Neuronal stem cell (in vitro differentiated cells): ENCODE measurements around the gene LAMB4.

ENCODE experiments used
- DNase-seq: peaks from one replicate; pipeline ENCODE4 v3.0.0-alpha.2; 2013; ENCODE audit warnings: low spot score
- H2AFZ ChIP-seq: one replicate; pipeline ENCODE4 v1.6.1; 2013; ENCODE audit warnings: mild to moderate bottlenecking, low read length, inconsistent platforms
- H2AK5ac ChIP-seq: 2 replicates; pipeline ENCODE4 v1.6.1; 2013; ENCODE audit warnings: low read depth, mild to moderate bottlenecking, inconsistent platforms, low read length, moderate library complexity, mixed read lengths
- H2BK120ac ChIP-seq: 2 replicates; pipeline ENCODE4 v1.6.1; 2013; ENCODE audit warnings: low read depth, mild to moderate bottlenecking, inconsistent platforms, low read length, moderate library complexity, mixed read lengths
- H2BK12ac ChIP-seq: one replicate; pipeline ENCODE4 v1.6.1; 2013; ENCODE audit warnings: low read length, inconsistent platforms
- H2BK15ac ChIP-seq: 2 replicates; pipeline ENCODE4 v1.6.1; 2013; ENCODE audit warnings: mild to moderate bottlenecking, low read length, inconsistent platforms, mixed read lengths
- H2BK5ac ChIP-seq: one replicate; pipeline ENCODE4 v1.6.1; 2013; ENCODE audit warnings: inconsistent platforms, mild to moderate bottlenecking, low read length, moderate library complexity
- H3K14ac ChIP-seq: one replicate; pipeline ENCODE4 v1.6.1; 2013; ENCODE audit warnings: low read length, inconsistent platforms
- H3K18ac ChIP-seq: 2 replicates; pipeline ENCODE4 v1.6.1; 2013; ENCODE audit warnings: low read length, inconsistent platforms
- H3K23ac ChIP-seq: 2 replicates; pipeline ENCODE4 v1.6.1; 2013; ENCODE audit warnings: low read depth, mild to moderate bottlenecking, mixed read lengths, low read length, inconsistent platforms; ENCODE audit not compliant: poor library complexity
- H3K27ac ChIP-seq: replicated peaks from 3 replicates; pipeline ENCODE4 v1.5.1; 2013; ENCODE audit warnings: low read length, inconsistent platforms
- H3K27me3 ChIP-seq, 3 experiments: 2 replicates each; pipeline ENCODE4 v1.6.1; 2013; ENCODE audit warnings: low read length in 3 of 3, mild to moderate bottlenecking in 2 of 3, inconsistent platforms in 1 of 3, low read depth in 1 of 3, mixed read lengths in 1 of 3, moderate library complexity in 1 of 3; ENCODE audit not compliant: control insufficient read depth in 3 of 3, insufficient read depth in 3 of 3
- H3K36me3 ChIP-seq, 2 donors: replicated peaks in 1 of 2; 2 replicates each; pipeline ENCODE4 v1.6.1; 2013; ENCODE audit warnings: low read length in 2 of 2; ENCODE audit not compliant: control insufficient read depth in 2 of 2, insufficient read depth in 2 of 2
- H3K4ac ChIP-seq: 2 replicates; pipeline ENCODE4 v1.6.1; 2013; ENCODE audit warnings: inconsistent platforms, mild to moderate bottlenecking, low read length, moderate library complexity
- H3K4me1 ChIP-seq, 2 donors: 1 replicate in 1 of 2; 2 replicates in 1 of 2; pipeline ENCODE4 v1.6.1; 2013; ENCODE audit warnings: low read length in 2 of 2, low read depth in 1 of 2; ENCODE audit not compliant: control insufficient read depth in 2 of 2, insufficient read depth in 1 of 2
- H3K4me2 ChIP-seq: one replicate; pipeline ENCODE4 v1.6.1; 2013; ENCODE audit warnings: mild to moderate bottlenecking, low read length, inconsistent platforms; ENCODE audit not compliant: insufficient read depth, poor library complexity, severe bottlenecking
- H3K4me3 ChIP-seq, 2 donors: 2 replicates each; pipeline ENCODE4 v1.5.1; 2013; ENCODE audit warnings: low read length in 2 of 2, mild to moderate bottlenecking in 2 of 2, inconsistent platforms in 1 of 2, moderate library complexity in 1 of 2
- H3K79me1 ChIP-seq: one replicate; pipeline ENCODE4 v1.6.1; 2013; ENCODE audit warnings: low read depth, mild to moderate bottlenecking, inconsistent platforms, low read length, moderate library complexity
- H3K9ac ChIP-seq: one replicate; pipeline ENCODE4 v1.6.1; 2013; ENCODE audit warnings: mild to moderate bottlenecking, low read depth, low read length, inconsistent platforms; ENCODE audit not compliant: poor library complexity
- H3K9me3 ChIP-seq, 2 donors: replicated peaks in 1 of 2; 2 replicates each; pipeline versions ENCODE3 to v1.6.1; 2013; ENCODE audit warnings: low read length in 2 of 2, mild to moderate bottlenecking in 2 of 2, inconsistent platforms in 1 of 2, low read depth in 1 of 2, mixed read lengths in 1 of 2, moderate library complexity in 1 of 2; ENCODE audit not compliant: control insufficient read depth in 2 of 2, insufficient read depth in 1 of 2
- H4K8ac ChIP-seq: one replicate; pipeline ENCODE4 v1.6.1; 2013; ENCODE audit warnings: low read depth, mild to moderate bottlenecking, inconsistent platforms, low read length, moderate library complexity
- H4K91ac ChIP-seq: one replicate; pipeline ENCODE4 v1.6.1; 2013; ENCODE audit warnings: low read length, low read depth, mild to moderate bottlenecking, inconsistent platforms; ENCODE audit not compliant: poor library complexity
- WGBS, 2 donors: extraction: QIAGEN DNeasy Blood & Tissue Kit; methylation state at CpG; one replicate each; pipeline ENCODE4 v1.1.7; 2013; ENCODE audit warnings: missing lambda C conversion rate in 2 of 2, mixed read lengths in 1 of 2; ENCODE audit not compliant: insufficient read length in 2 of 2, insufficient replicate concordance in 1 of 2; ENCODE audit errors: extremely low coverage in 2 of 2; 5-methylcytosine and 5-hydroxymethylcytosine counted together

The LAMB4 gene

DNA sequence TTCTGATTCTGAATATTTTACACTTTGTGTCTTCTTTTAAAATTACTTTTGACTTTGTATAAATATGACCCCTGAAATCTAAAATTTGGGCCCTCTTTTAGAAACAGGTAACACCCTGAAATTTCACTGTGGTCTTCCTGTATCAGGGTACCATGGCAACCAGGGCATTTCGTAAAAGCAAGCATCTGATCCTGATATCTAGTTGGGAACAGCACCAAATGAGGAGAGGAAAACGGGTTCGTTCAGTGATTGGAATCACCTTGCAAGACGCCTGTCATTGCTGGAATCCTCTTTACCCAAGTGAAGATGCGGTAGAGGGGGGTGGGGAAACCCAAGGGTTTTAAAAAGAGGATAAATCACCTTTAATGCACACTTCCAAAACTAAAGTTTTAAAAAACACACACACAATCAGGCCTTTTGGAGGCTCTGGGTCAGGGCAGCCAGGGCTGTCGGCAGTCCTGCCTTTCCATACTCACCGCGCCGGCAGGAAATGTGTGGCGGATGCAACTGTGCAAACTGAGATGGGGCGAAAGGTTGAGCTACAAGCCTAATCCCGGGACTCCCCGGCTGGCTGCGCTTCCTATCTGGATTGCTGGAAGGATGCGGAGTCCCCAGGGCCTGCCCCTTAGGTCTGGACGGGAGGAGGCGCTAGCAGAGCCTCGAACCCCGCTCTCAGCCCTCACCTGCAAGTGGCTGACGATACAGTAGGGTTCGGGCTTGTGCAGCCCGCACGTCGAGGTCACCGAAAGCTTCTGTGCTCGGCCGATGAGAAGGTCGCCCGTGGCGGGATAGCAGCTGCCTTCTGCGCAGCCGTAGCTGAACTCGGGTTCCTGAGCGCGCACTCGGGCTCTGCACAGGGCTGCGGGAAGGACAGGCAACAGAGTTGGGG is 129.0 kb downstream of the LAMB4 start:
- peaks cover 4% of the 10 kb centered on the region for H3K79me1 ChIP-seq
- H2AFZ ChIP-seq: no peak overlapping the region
- peak overlapping the region; percentile 98 for H3K9ac ChIP-seq
- H3K27me3 ChIP-seq: peaks cover 0 to 22% (median 18%) of the 10 kb centered on the region in 3 experiments
- peaks cover 1 to 11% of the 10 kb centered on the region in 2 donors for H3K36me3 ChIP-seq
- peak overlapping the region; percentile 82 for H2AK5ac ChIP-seq
- no peak overlapping the region for H2BK120ac ChIP-seq
- no peak overlapping the region for H2BK5ac ChIP-seq
- peak; percentile 41 for DNase-seq
- no peak overlapping the region for H3K27ac ChIP-seq
- H3K14ac ChIP-seq: peak overlapping the region; percentile 98
- peak overlapping the region; percentile 99 for H3K18ac ChIP-seq
- H3K23ac ChIP-seq: peak overlapping the region; percentile 92
- H2BK12ac ChIP-seq: peak overlapping the region; percentile 65
- H4K91ac ChIP-seq: no peak overlapping the region
- H2BK15ac ChIP-seq: no peak overlapping the region
- peak overlapping the region; percentile 100 for H3K4me2 ChIP-seq
- H3K4me3 ChIP-seq: peak overlapping the region in 1 of 2 donors; percentile 95
- no peak overlapping the region for H3K4ac ChIP-seq
- no peak overlapping the region for H4K8ac ChIP-seq
- peaks cover 5 to 13% of the 10 kb centered on the region in 2 donors for H3K4me1 ChIP-seq
- H3K9me3 ChIP-seq: peaks cover 0 to 13% of the 10 kb centered on the region in 2 donors
- no CpG with 5 or more reads among the region's 37 CpGs for WGBS, 2 donors

GRCh38 chr7:107999779-108000560 is 130.2 kb downstream of the LAMB4 start:
- peaks cover 0 to 14% (median 12%) of the 10 kb centered on the region in 3 experiments for H3K27me3 ChIP-seq
- no peak overlapping the region for H2BK15ac ChIP-seq
- no peak overlapping the region for H2BK12ac ChIP-seq
- no peak overlapping the region for H2AK5ac ChIP-seq
- no peak overlapping the region for H3K4me3 ChIP-seq
- no peak overlapping the region for H2BK5ac ChIP-seq
- H3K4me2 ChIP-seq: no peak overlapping the region
- H3K9ac ChIP-seq: no peak overlapping the region
- peaks cover 0 to 13% of the 10 kb centered on the region in 2 donors for H3K9me3 ChIP-seq
- no peak for DNase-seq
- no peak overlapping the region for H3K27ac ChIP-seq
- H3K4ac ChIP-seq: no peak overlapping the region
- H4K8ac ChIP-seq: no peak overlapping the region
- H2AFZ ChIP-seq: no peak overlapping the region
- H3K36me3 ChIP-seq: peaks cover 1 to 11% of the 10 kb centered on the region in 2 donors
- no CpG with 5 or more reads among the region's 4 CpGs for WGBS, 2 donors
- H3K4me1 ChIP-seq: peaks cover 10 to 13% of the 10 kb centered on the region in 2 donors
- H4K91ac ChIP-seq: no peak overlapping the region
- no peak overlapping the region for H2BK120ac ChIP-seq
- no peak overlapping the region for H3K18ac ChIP-seq
- H3K23ac ChIP-seq: no peak overlapping the region
- no peak overlapping the region for H3K14ac ChIP-seq
- peaks cover 4% of the 10 kb centered on the region for H3K79me1 ChIP-seq

GRCh38 chr7:107998660-107999480 is 131.3 kb downstream of the LAMB4 start:
- no peak overlapping the region for H3K27ac ChIP-seq
- no peak overlapping the region for H3K4ac ChIP-seq
- H2AFZ ChIP-seq: no peak overlapping the region
- H2BK5ac ChIP-seq: no peak overlapping the region
- H3K9ac ChIP-seq: no peak overlapping the region
- no peak overlapping the region for H2BK120ac ChIP-seq
- peaks cover 0 to 5% (median 1%) of the 10 kb centered on the region in 3 experiments for H3K27me3 ChIP-seq
- H2AK5ac ChIP-seq: no peak overlapping the region
- DNase-seq: no peak
- H4K8ac ChIP-seq: no peak overlapping the region
- peaks cover 4% of the 10 kb centered on the region for H3K79me1 ChIP-seq
- no CpG with 5 or more reads among the region's 3 CpGs for WGBS, 2 donors
- no peak overlapping the region for H3K18ac ChIP-seq
- no peak overlapping the region for H4K91ac ChIP-seq
- no peak overlapping the region for H3K14ac ChIP-seq
- no peak overlapping the region for H3K4me3 ChIP-seq
- peaks cover 13 to 17% of the 10 kb centered on the region in 2 donors for H3K4me1 ChIP-seq
- H2BK12ac ChIP-seq: no peak overlapping the region
- peak overlapping the region; percentile 25 for H3K23ac ChIP-seq
- no peak overlapping the region for H3K4me2 ChIP-seq
- H2BK15ac ChIP-seq: no peak overlapping the region
- H3K9me3 ChIP-seq: peaks cover 0 to 10% of the 10 kb centered on the region in 2 donors
- peaks cover 1 to 17% of the 10 kb centered on the region in 2 donors for H3K36me3 ChIP-seq
